B cell (primary cell): Measurements from ENCODE around the gene C11orf86. TPM values are rescaled to one million over a fixed set of nuclear protein-coding genes. Genes with fewer than 3 reads are reported as not detected.

ENCODE experiments used
- ATAC-seq: fragments of 200-7000 bp; cut with Tn5 transposase; one replicate; pipeline ENCODE4 v1.10.0; 2021; ENCODE audit warnings: low read depth, mild to moderate bottlenecking, moderate number of reproducible peaks, moderate library complexity
- CTCF ChIA-PET: fragments of 350-600 bp; sonication (Branson Sonifier 250); formaldehyde crosslinking; loops from one replicate; lab custom pipeline; 2021; ENCODE audit warnings: antibody characterized with exemption, inconsistent platforms; lab: Charles Lee
- POLR2A ChIA-PET: fragments of 350-600 bp; sonication (Branson Sonifier 250); formaldehyde crosslinking; loops from one replicate; lab custom pipeline; 2021; ENCODE audit warnings: antibody characterized with exemption; lab: Charles Lee
- DNase-seq: peaks from one replicate; pipeline ENCODE4 v3.0.0; 2013
- H2AFZ ChIP-seq: 2 replicates; pipeline ENCODE4 v1.6.1; 2012; ENCODE audit warnings: mild to moderate bottlenecking, low read depth, low read length; ENCODE audit not compliant: insufficient read depth, poor library complexity, severe bottlenecking
- H3K27ac ChIP-seq, 2 donors: 1 replicate in 1 of 2; 2 replicates in 1 of 2; pipeline ENCODE4 v1.5.1; 2012 to 2013; ENCODE audit warnings: low read length in 2 of 2, mild to moderate bottlenecking in 2 of 2, moderate library complexity in 1 of 2
- H3K27me3 ChIP-seq, 4 experiments: fragments of 200-600 bp in 1 of 4; sonication (generic) in 1 of 4; replicated peaks in 1 of 4; 1 replicate in 2 of 4; 2 replicates in 2 of 4; pipeline versions ENCODE4 v1.6.1 to v1.7.0; 2013 to 2016; ENCODE audit warnings: low read length in 3 of 4, mild to moderate bottlenecking in 2 of 4, mixed read lengths in 1 of 4, moderate library complexity in 1 of 4; ENCODE audit not compliant: insufficient read depth in 4 of 4, control insufficient read depth in 3 of 4; ENCODE audit errors: control extremely low read depth in 1 of 4
- H3K36me3 ChIP-seq, 2 experiments: replicated peaks in 1 of 2; 1 replicate in 1 of 2; 2 replicates in 1 of 2; pipeline versions ENCODE4 v1.6.1 to v1.7.1; 2013; ENCODE audit warnings: low read length in 1 of 2; ENCODE audit not compliant: insufficient read depth in 2 of 2, control insufficient read depth in 1 of 2; ENCODE audit errors: control extremely low read depth in 1 of 2, extremely low read depth in 1 of 2
- H3K4me1 ChIP-seq, 2 donors: fragments of 200-600 bp in 1 of 2; sonication (generic) in 1 of 2; 1 replicate in 1 of 2; 2 replicates in 1 of 2; pipeline versions ENCODE4 v1.5.1 to v1.6.1; 2013 to 2017; ENCODE audit warnings: low read length in 2 of 2; ENCODE audit not compliant: control insufficient read depth in 2 of 2, insufficient read depth in 2 of 2
- H3K4me2 ChIP-seq: replicated peaks from 2 replicates; pipeline ENCODE3; 2012; ENCODE audit warnings: mild to moderate bottlenecking, low read depth, low read length; ENCODE audit not compliant: poor library complexity, severe bottlenecking
- H3K4me3 ChIP-seq, 5 experiments: fragments of 200-600 bp in 1 of 5; sonication (generic) in 1 of 5; 1 replicate in 3 of 5; 2 replicates in 2 of 5; pipeline versions ENCODE4 v1.5.1 to v1.7.0; 2011 to 2016; ENCODE audit warnings: low read length in 4 of 5, mild to moderate bottlenecking in 4 of 5, low read depth in 2 of 5, control low read depth in 1 of 5, moderate library complexity in 1 of 5; ENCODE audit not compliant: insufficient read depth in 1 of 5; ENCODE audit errors: control extremely low read depth in 1 of 5, extremely low read depth in 1 of 5
- H3K79me2 ChIP-seq: fragments of 200-600 bp; sonication (generic); one replicate; pipeline ENCODE4 v1.6.0; 2016; ENCODE audit warnings: low read length; ENCODE audit not compliant: control insufficient read depth, insufficient read depth
- H3K9ac ChIP-seq: fragments of 200-600 bp; sonication (generic); 2 replicates; pipeline ENCODE4 v1.6.1; 2017; ENCODE audit warnings: mild to moderate bottlenecking, low read length, moderate library complexity
- H3K9me3 ChIP-seq, 3 donors: one replicate each; pipeline versions ENCODE4 v1.6.1 to v1.7.1; 2013; ENCODE audit warnings: low read length in 2 of 3; ENCODE audit not compliant: control insufficient read depth in 2 of 3, insufficient read depth in 1 of 3; ENCODE audit errors: control extremely low read depth in 1 of 3
- H4K20me1 ChIP-seq: 2 replicates; pipeline ENCODE4 v1.6.0; 2012; ENCODE audit warnings: mild to moderate bottlenecking, low read length; ENCODE audit not compliant: insufficient read depth, control insufficient read depth, poor library complexity, severe bottlenecking
- H3K27ac Mint-ChIP-seq: one replicate; pipeline ENCODE4 v1.8.0; 2021; ENCODE audit warnings: mixed read lengths
- H3K27me3 Mint-ChIP-seq: one replicate; pipeline ENCODE4 v1.8.0; 2021; ENCODE audit warnings: mixed read lengths
- H3K4me1 Mint-ChIP-seq: one replicate; pipeline ENCODE4 v1.8.0; 2021; ENCODE audit warnings: mixed read lengths
- H3K4me3 Mint-ChIP-seq: one replicate; pipeline ENCODE4 v1.8.0; 2021; ENCODE audit warnings: mixed read lengths
- H3K9me3 Mint-ChIP-seq: one replicate; pipeline ENCODE4 v1.8.0; 2022; ENCODE audit warnings: mixed read lengths; ENCODE audit not compliant: insufficient read depth
- EZH2 ChIP-seq: IDR thresholded peaks from 2 replicates; pipeline ENCODE4 v1.6.1; 2012; ENCODE audit warnings: borderline replicate concordance, low read depth, mild to moderate bottlenecking, moderate library complexity, low read length; ENCODE audit not compliant: insufficient read depth, poor library complexity, severe bottlenecking
- WGBS: methylation state at CpG from one replicate; pipeline ENCODE4 v1.1.5; 2013; ENCODE audit warnings: missing lambda C conversion rate; ENCODE audit not compliant: insufficient coverage; 5-methylcytosine and 5-hydroxymethylcytosine counted together
- intact Hi-C: fragments of 100-400 bp; cut with micrococcal nuclease; formaldehyde crosslinking; loops from one replicate; pipeline ENCODE4 v1.10.0; 2022
- polyA plus RNA-seq: library from polyadenylated mRNA; depleted of rRNA; stranded (reverse); fragments of >200 nt; gene quantifications from 2 replicates; pipeline ENCODE4 v1.2.3, GENCODE V29; 2012
- total RNA-seq, 2 donors: library from RNA; stranded (reverse); fragments of 120-200 nt in 1 of 2; gene quantifications; 1 replicate in 1 of 2; 2 replicates in 1 of 2; pipeline versions ENCODE4 v1.2.3 to v1.2.4, GENCODE V29; 2013 to 2022
- TF ChIP-seq, protein P1 (sequence below): fragments of 200-600 bp; IDR thresholded peaks from one replicate; pipeline ENCODE4 v1.8.0; 2022; ENCODE audit warnings: antibody characterized with exemption, mild to moderate bottlenecking

The C11orf86 gene
- total and polyA plus RNA-seq, 2 donors (not counting 1 experiment from before 2014, with no cell fraction given): not detected

DNA sequence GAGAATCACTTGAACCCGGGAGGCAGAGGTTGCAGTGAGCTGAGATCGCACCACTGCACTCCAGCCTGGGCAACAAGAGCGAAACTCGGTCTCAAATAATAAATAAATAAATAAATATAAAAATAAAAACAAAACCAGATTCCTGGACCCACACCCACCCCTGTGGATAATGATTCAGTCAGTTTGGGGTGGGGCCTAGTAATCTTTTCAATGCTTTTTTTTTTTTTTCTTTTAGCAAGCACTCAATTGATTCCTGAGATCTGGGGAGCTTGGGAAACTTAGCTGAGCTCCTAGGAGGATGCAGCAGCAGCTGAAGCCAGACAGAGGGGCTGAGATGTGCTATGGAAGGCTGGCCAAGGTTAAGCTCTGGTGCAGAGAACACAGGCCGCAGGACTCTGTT is 12.3 kb upstream of the C11orf86 start:
- H3K9ac ChIP-seq: no peak overlapping the region
- Mint-ChIP-seq H3K27ac (no peak overlapping the region), H3K4me3 (no peak overlapping the region), H3K27me3 (peaks cover 11% of the 10 kb centered on the region), H3K9me3 (no peaks in the 10 kb centered on the region), H3K4me1 (peaks cover 11% of the 10 kb centered on the region)
- H3K4me1 ChIP-seq: peaks cover 9 to 11% of the 10 kb centered on the region in 2 donors
- DNase-seq: no peak
- H4K20me1 ChIP-seq: no peaks in the 10 kb centered on the region
- no peak for ATAC-seq
- H3K4me2 ChIP-seq: no peak overlapping the region
- H3K36me3 ChIP-seq: no peaks in the 10 kb centered on the region
- intact Hi-C loops: no loop called here
- TF ChIP-seq, protein P1, sequence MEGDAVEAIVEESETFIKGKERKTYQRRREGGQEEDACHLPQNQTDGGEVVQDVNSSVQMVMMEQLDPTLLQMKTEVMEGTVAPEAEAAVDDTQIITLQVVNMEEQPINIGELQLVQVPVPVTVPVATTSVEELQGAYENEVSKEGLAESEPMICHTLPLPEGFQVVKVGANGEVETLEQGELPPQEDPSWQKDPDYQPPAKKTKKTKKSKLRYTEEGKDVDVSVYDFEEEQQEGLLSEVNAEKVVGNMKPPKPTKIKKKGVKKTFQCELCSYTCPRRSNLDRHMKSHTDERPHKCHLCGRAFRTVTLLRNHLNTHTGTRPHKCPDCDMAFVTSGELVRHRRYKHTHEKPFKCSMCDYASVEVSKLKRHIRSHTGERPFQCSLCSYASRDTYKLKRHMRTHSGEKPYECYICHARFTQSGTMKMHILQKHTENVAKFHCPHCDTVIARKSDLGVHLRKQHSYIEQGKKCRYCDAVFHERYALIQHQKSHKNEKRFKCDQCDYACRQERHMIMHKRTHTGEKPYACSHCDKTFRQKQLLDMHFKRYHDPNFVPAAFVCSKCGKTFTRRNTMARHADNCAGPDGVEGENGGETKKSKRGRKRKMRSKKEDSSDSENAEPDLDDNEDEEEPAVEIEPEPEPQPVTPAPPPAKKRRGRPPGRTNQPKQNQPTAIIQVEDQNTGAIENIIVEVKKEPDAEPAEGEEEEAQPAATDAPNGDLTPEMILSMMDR: no peak
- TF ChIP-seq EZH2: no peak
- WGBS: no CpG with 5 or more reads among the region's 5 CpGs
- POLR2A ChIA-PET: interaction anchor here (0.7 kb wide), 1 partner anchor 1496 kb away, joined by 3 read pairs; no protein-coding TSS in a partner anchor
- CTCF ChIA-PET: interaction anchor here (0.7 kb wide), 1 partner anchor 67 kb away, joined by 3 read pairs; no protein-coding TSS in a partner anchor
- H3K79me2 ChIP-seq: no peaks in the 10 kb centered on the region
- no peak overlapping the region for H3K27ac ChIP-seq
- peaks cover 0 to 4% (median 1%) of the 10 kb centered on the region in 4 experiments for H3K27me3 ChIP-seq
- peaks cover 0 to 9% (median 0%) of the 10 kb centered on the region in 3 donors for H3K9me3 ChIP-seq
- no peak overlapping the region for H3K4me3 ChIP-seq
- H2AFZ ChIP-seq: no peak overlapping the region

DNA sequence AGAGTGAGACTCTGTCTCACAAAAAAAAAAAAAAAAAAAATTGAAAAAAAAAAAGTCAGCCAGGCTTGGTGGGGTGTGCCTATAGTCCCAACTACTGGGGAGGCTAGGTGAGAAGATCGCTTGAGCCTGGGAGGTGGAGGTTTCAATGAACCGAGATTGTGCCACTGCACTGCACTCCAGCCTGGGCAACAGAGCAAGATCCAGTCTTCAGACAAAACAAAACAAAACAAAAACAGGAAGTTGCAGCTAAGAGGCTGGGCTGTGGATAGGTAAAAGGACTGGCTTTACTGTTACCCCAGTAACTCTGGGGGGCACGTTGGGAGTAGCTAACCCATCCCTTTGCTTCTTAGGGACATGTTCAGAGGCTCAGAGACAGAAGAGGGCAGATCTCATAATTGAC is 10.6 kb upstream of the C11orf86 start:
- Histone ChIP-seq H3K27me3 (peaks cover 0 to 3% (median under 1%) of the 10 kb centered on the region in 4 experiments), H3K27ac (no peak overlapping the region), H3K4me3 (no peak overlapping the region), H4K20me1 (no peaks in the 10 kb centered on the region), H3K79me2 (no peaks in the 10 kb centered on the region), H2AFZ (no peak overlapping the region), H3K9me3 (peaks cover 0 to 4% (median 0%) of the 10 kb centered on the region in 3 donors), H3K36me3 (no peaks in the 10 kb centered on the region), H3K9ac (no peak overlapping the region), H3K4me2 (no peak overlapping the region), H3K4me1 (peaks cover 0 to under 1% of the 10 kb centered on the region in 2 donors)
- CTCF ChIA-PET: no interaction called here
- Mint-ChIP-seq H3K4me3 (no peak overlapping the region), H3K9me3 (no peaks in the 10 kb centered on the region), H3K27me3 (peaks cover 11% of the 10 kb centered on the region), H3K4me1 (no peaks in the 10 kb centered on the region), H3K27ac (no peak overlapping the region)
- intact Hi-C loops: no loop called here
- TF ChIP-seq, protein P1: no peak
- no peak for TF ChIP-seq EZH2
- POLR2A ChIA-PET: no interaction called here
- ATAC-seq (no peak), DNase-seq (no peak)
- WGBS: 89% methylated on average over 3 of the region's 3 CpGs
